Measurements from ENCODE around the gene CCDC30. TPM values are rescaled to one million over a fixed set of nuclear protein-coding genes. Genes with fewer than 3 reads are reported as not detected.
A peak's percentile ranks its signal among the peaks of the same experiment; 100 is the strongest.

The CCDC30 gene
- total and polyA plus RNA-seq, 9 of the 15 experiments (the other 6 are each of a cell fraction or from before 2014, with no cell fraction given) = 0.05 to 0.91 (median 0.24) TPM

DNA sequence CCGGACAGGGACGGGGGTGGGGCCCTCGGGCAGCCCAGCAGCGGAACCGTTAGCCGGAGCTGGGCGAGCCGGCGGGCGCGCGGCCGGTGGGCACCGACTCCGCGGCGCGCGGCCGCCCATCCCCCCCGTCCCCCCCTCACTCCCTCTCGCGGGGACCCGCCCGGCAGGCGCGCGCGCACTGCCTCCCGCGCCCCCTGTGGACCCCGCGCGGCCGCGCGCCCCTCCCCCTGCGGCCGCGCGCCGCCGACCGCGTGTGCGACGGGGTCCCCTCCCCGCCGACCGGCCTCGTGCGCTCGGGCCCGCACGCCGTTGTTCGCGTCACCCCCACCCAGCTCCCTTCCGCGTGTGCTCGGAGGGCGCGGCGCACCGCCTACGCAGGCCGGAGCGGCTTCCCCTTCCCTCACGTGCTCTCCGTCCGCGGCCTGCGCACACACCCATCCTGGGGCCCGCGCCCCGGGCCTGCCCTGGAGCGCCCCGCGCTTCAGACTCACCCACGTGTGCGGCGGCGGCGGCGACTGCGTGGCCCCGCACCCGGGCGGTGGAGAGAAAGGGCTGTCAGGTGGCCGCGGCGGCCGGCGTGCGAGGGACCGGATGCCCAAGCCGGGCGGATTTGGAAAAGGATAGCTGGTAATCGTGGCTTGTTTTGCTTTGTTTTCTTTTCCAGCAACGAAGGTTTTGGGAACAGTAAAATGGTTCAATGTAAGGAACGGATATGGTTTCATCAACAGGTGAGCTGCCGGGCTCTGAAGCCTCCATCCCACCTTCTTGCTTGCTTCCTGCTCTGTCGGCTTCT is 219.8 kb downstream of the CCDC30 start (continued):
- TF ChIP-seq TGIF2 (CRISPR knock-in tag; IDR thresholded peaks at IDR 0.05) (peak; percentile 96; the same call in 1 of the 2 replicates), PCBP2 (IDR thresholded peaks at IDR 0.05; ENCODE audit: low read depth, low read length, poor library complexity, severe bottlenecking) (no peak), NFRKB (IDR thresholded peaks at IDR 0.05; ENCODE audit: low read depth) (no peak), ZNF324 (CRISPR knock-in tag; IDR thresholded peaks at IDR 0.05) (no peak), PHTF2 (CRISPR knock-in tag; IDR thresholded peaks at IDR 0.05) (no peak), HNRNPK (IDR thresholded peaks at IDR 0.05; ENCODE audit: low read depth, low read length, poor library complexity, severe bottlenecking) (no peak), TEAD2 (tag; IDR thresholded peaks at IDR 0.05) (no peak), ZNF699 (CRISPR knock-in tag; IDR thresholded peaks at IDR 0.05; ENCODE audit: insufficient replicate concordance) (no peak), ZNF174 (CRISPR knock-in tag; IDR thresholded peaks at IDR 0.05) (no peak), SMARCE1 (IDR thresholded peaks at IDR 0.05) (no peak), MED1 (CRISPR knock-in tag; IDR thresholded peaks at IDR 0.05; ENCODE audit: borderline replicate concordance) (peak; percentile 71; the same call in 1 of the 2 replicates), SPI1 (IDR thresholded peaks at IDR 0.05; ENCODE audit: borderline replicate concordance, low read depth, low read length) (no peak), CREB1 (IDR thresholded peaks at IDR 0.05) (peak; percentile 80), CREB1 (CRISPR knock-in tag; IDR thresholded peaks at IDR 0.05) (peak; percentile 84), EP300 (IDR thresholded peaks at IDR 0.05; ENCODE audit: low read length) (no peak), FOS (IDR thresholded peaks at IDR 0.05; ENCODE audit: extremely low read depth, insufficient read length) (no peak), SAFB (IDR thresholded peaks at IDR 0.05; ENCODE audit: borderline replicate concordance, low read depth, low read length) (no peak)
- TF ChIP-seq, protein P1, sequence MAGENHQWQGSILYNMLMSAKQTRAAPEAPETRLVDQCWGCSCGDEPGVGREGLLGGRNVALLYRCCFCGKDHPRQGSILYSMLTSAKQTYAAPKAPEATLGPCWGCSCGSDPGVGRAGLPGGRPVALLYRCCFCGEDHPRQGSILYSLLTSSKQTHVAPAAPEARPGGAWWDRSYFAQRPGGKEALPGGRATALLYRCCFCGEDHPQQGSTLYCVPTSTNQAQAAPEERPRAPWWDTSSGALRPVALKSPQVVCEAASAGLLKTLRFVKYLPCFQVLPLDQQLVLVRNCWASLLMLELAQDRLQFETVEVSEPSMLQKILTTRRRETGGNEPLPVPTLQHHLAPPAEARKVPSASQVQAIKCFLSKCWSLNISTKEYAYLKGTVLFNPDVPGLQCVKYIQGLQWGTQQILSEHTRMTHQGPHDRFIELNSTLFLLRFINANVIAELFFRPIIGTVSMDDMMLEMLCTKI (IDR thresholded peaks at IDR 0.05; ENCODE audit: partially characterized antibody) = no peak
- TF ChIP-seq, protein P2, sequence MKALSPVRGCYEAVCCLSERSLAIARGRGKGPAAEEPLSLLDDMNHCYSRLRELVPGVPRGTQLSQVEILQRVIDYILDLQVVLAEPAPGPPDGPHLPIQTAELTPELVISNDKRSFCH (CRISPR knock-in tag; IDR thresholded peaks at IDR 0.05) = no peak
- TF ChIP-seq, protein P2 (tag; IDR thresholded peaks at IDR 0.05) = peak; percentile 79
- TF ChIP-seq, protein P3, sequence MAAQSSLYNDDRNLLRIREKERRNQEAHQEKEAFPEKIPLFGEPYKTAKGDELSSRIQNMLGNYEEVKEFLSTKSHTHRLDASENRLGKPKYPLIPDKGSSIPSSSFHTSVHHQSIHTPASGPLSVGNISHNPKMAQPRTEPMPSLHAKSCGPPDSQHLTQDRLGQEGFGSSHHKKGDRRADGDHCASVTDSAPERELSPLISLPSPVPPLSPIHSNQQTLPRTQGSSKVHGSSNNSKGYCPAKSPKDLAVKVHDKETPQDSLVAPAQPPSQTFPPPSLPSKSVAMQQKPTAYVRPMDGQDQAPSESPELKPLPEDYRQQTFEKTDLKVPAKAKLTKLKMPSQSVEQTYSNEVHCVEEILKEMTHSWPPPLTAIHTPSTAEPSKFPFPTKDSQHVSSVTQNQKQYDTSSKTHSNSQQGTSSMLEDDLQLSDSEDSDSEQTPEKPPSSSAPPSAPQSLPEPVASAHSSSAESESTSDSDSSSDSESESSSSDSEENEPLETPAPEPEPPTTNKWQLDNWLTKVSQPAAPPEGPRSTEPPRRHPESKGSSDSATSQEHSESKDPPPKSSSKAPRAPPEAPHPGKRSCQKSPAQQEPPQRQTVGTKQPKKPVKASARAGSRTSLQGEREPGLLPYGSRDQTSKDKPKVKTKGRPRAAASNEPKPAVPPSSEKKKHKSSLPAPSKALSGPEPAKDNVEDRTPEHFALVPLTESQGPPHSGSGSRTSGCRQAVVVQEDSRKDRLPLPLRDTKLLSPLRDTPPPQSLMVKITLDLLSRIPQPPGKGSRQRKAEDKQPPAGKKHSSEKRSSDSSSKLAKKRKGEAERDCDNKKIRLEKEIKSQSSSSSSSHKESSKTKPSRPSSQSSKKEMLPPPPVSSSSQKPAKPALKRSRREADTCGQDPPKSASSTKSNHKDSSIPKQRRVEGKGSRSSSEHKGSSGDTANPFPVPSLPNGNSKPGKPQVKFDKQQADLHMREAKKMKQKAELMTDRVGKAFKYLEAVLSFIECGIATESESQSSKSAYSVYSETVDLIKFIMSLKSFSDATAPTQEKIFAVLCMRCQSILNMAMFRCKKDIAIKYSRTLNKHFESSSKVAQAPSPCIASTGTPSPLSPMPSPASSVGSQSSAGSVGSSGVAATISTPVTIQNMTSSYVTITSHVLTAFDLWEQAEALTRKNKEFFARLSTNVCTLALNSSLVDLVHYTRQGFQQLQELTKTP (IDR thresholded peaks at IDR 0.05; ENCODE audit: low read depth in 1 of 2, partially characterized antibody in 2 of 2) = no peak
- TF ChIP-seq, protein P4, sequence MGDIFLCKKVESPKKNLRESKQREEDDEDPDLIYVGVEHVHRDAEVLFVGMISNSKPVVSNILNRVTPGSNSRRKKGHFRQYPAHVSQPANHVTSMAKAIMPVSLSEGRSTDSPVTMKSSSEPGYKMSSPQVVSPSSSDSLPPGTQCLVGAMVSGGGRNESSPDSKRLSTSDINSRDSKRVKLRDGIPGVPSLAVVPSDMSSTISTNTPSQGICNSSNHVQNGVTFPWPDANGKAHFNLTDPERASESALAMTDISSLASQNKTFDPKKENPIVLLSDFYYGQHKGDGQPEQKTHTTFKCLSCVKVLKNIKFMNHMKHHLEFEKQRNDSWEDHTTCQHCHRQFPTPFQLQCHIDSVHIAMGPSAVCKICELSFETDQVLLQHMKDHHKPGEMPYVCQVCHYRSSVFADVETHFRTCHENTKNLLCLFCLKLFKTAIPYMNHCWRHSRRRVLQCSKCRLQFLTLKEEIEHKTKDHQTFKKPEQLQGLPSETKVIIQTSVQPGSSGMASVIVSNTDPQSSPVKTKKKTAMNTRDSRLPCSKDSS (IDR thresholded peaks at IDR 0.05; ENCODE audit: low read depth, partially characterized antibody) = no peak
